Thoracic aorta (tissue), 2 donors: ENCODE data around the gene TMEM14B. TPM values are rescaled to one million over a fixed set of nuclear protein-coding genes. Genes with fewer than 3 reads are reported as not detected.

Experiments
- ATAC-seq: fragments of 150-250 bp; one replicate; pipeline ENCODE4 v1.8.0; 2017; ENCODE audit warnings: low read depth; ENCODE audit not compliant: insufficient number of reproducible peaks, low FRiP score
- DNase-seq: peaks from one replicate; pipeline ENCODE4 v3.0.0-alpha.2; 2020; ENCODE audit warnings: low spot score
- H3K27ac ChIP-seq, 2 donors: fragments of 200-600 bp; sonication (generic); 1 replicate in 1 of 2; 2 replicates in 1 of 2; pipeline ENCODE4 v1.5.1; 2016; ENCODE audit warnings: mild to moderate bottlenecking in 2 of 2, moderate library complexity in 2 of 2
- H3K27me3 ChIP-seq: fragments of 200-600 bp; sonication (generic); replicated peaks from 2 replicates; pipeline ENCODE4 v1.6.0; 2016; ENCODE audit warnings: mild to moderate bottlenecking; ENCODE audit not compliant: insufficient read depth
- H3K36me3 ChIP-seq: fragments of 200-600 bp; sonication (generic); one replicate; pipeline ENCODE4 v1.5.1; 2016
- H3K4me1 ChIP-seq, 2 donors: fragments of 200-600 bp; sonication (generic); 1 replicate in 1 of 2; 2 replicates in 1 of 2; pipeline versions ENCODE4 v1.5.1 to v1.6.0; 2016; ENCODE audit warnings: low read depth in 2 of 2, mild to moderate bottlenecking in 1 of 2; ENCODE audit not compliant: control insufficient read depth in 1 of 2
- H3K4me3 ChIP-seq: fragments of 200-600 bp; sonication (generic); 2 replicates; pipeline ENCODE4 v1.5.1; 2016; ENCODE audit warnings: mild to moderate bottlenecking
- H3K9me3 ChIP-seq: fragments of 200-600 bp; sonication (generic); 2 replicates; pipeline ENCODE4 v1.5.1; 2016
- CTCF ChIP-seq: fragments of 200-600 bp; sonication (generic); IDR thresholded peaks from one replicate; pipeline ENCODE4 v1.5.1; 2019; ENCODE audit warnings: antibody characterized with exemption
- total RNA-seq, 2 donors: library from RNA; depleted of rRNA; stranded (reverse); fragments of >200 nt; gene quantifications; one replicate each; pipeline versions ENCODE4 v1.1.0 to v1.2.3, GENCODE V29; 2016

Gene TMEM14B
- total RNA-seq, 2 donors from 2014 or later = 63.4 to 80.7 TPM

- no peak for ATAC-seq
- Histone ChIP-seq H3K27me3 (no peaks in the 10 kb centered on the region), H3K27ac (peak overlapping the region; percentile 62 to 91), H3K36me3 (peaks cover 8% of the 10 kb centered on the region), H3K9me3 (no peaks in the 10 kb centered on the region), H3K4me1 (peaks cover 19 to 33% of the 10 kb centered on the region in 2 donors), H3K4me3 (peak overlapping the region; percentile 98)
- DNase-seq = no peak
- TF ChIP-seq CTCF = no peak
Measured at GRCh38 chr6:10721850-10722569, 25.6 kb upstream of the TMEM14B start.

DNA sequence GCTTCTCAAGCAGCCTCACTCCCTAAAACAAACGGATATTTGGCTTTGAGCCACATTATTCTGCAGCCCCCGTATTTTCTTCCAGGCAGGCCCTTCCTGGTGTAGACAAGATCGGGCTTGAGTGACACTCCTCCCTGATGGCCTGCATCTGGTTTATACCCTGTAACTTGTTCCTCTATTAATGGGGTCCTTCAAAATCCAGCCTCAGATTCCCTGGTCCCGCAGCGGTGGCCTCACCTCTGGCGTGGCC, 25.1 kb upstream of the TMEM14B start:
- no peak for TF ChIP-seq CTCF
- no peak for DNase-seq
- H3K4me1 ChIP-seq = peaks cover 19 to 33% of the 10 kb centered on the region in 2 donors

DNA sequence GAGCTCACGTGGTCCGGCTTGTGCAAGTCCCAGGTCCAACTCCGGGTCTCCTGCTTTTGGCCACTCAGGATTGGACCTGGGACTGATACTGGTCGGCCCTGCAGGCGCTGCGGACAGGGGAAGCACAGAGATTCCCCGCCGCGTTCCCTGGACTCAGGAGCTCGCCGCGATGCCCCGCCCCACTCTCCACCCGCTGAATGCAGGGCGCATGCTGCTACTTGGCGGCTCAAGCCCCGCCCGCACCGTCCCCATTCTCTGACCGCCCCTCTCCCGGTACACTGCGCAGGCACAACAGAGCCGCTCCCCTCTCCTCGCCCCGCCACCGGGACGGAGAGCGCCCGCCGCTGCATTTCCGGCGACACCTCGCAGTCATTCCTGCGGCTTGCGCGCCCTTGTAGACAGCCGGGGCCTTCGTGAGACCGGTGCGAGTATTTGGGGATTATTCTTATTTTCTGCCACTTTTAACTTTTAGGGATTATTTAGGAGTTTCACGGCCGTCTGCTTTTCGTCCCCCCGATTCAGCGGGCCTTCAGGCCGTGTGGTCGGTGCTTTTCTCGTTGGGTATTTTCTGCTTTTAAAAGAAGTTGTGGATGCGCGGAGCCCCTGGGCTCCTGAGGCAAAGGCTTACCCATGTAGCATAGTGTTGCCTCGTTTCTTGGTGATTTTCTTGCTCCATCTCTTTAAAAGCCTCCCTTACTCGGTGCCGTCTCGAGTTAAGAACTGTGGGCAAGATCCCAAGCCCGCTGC, 24.6 kb upstream of the TMEM14B start, which contains the start of gene TMEM14C:
TMEM14C (plus strand) TSS at position 251 of the 747 bp plus-strand sequence. CDS start 1,544 bp downstream, outside the sequence.
- Histone ChIP-seq H3K4me3 (peak within 1 kb of the TSS; percentile 98), H3K4me1 (peaks cover 19 to 33% of the 10 kb centered on the region in 2 donors), H3K27me3 (no peaks in the 10 kb centered on the region), H3K27ac (peak within 1 kb of the TSS; percentile 91 to 94), H3K9me3 (no peaks in the 10 kb centered on the region), H3K36me3 (peaks cover 10% of the 10 kb centered on the region)
- peak; percentile 97 for DNase-seq
- TF ChIP-seq CTCF = no peak
- peak; percentile 83 for ATAC-seq

More for the DNA sequence above, 25.1 kb upstream of the TMEM14B start:
- ATAC-seq = no peak
- H3K4me3 ChIP-seq = peak overlapping the region; percentile 98
- H3K27ac ChIP-seq = peak overlapping the region; percentile 62 to 91
- H3K9me3 ChIP-seq = no peaks in the 10 kb centered on the region
- H3K27me3 ChIP-seq = no peaks in the 10 kb centered on the region
- peaks cover 8% of the 10 kb centered on the region for H3K36me3 ChIP-seq

- Histone ChIP-seq H3K4me1 (peaks cover 19 to 33% of the 10 kb centered on the region in 2 donors), H3K36me3 (peaks cover 15% of the 10 kb centered on the region), H3K27me3 (no peaks in the 10 kb centered on the region), H3K27ac (peak overlapping the region; percentile 91 to 94), H3K4me3 (peak overlapping the region; percentile 98), H3K9me3 (no peaks in the 10 kb centered on the region)
- no peak for TF ChIP-seq CTCF
- DNase-seq (no peak), ATAC-seq (no peak)
Measured at GRCh38 chr6:10723567-10723881, 24.1 kb upstream of the TMEM14B start.

DNA sequence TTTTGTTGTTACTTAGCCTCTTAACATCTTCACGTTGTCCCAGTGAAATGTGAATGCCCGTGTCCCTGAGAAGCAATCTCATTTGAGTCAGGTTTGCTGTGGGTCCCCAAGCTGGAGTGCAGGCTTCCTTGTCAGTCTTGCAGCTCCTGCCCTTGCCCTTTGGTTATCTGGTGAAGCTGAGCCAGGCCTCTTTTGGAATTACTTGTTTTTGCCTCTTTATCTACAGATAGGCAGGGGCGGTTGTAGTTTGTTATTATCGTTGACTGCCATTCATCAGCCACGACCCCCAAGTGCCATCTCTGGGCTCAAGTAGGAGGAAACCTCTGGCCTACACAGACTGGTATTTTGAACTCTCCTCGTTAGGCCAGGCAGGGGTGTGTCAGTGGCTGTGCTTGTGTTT, 22.6 kb upstream of the TMEM14B start:
- Histone ChIP-seq H3K36me3 (peaks cover 24% of the 10 kb centered on the region), H3K4me1 (peaks cover 19 to 38% of the 10 kb centered on the region in 2 donors), H3K9me3 (no peaks in the 10 kb centered on the region), H3K4me3 (no peak overlapping the region), H3K27me3 (no peaks in the 10 kb centered on the region), H3K27ac (no peak overlapping the region)
- DNase-seq (no peak), ATAC-seq (no peak)
- TF ChIP-seq CTCF = no peak
